ENCODE results near the gene HORMAD2. TPM values are rescaled to one million over a fixed set of nuclear protein-coding genes. Genes with fewer than 3 reads are reported as not detected.

HORMAD2 gene
- total RNA-seq, 1 donor from 2014 or later: not detected

- Mint-ChIP-seq H3K27me3 (ENCODE audit: unreplicated experiment) (no peaks in the 10 kb centered on the region), H3K27ac (ENCODE audit: unreplicated experiment) (no peak overlapping the region), H3K4me1 (ENCODE audit: unreplicated experiment) (peaks cover 39% of the 10 kb centered on the region), H3K9me3 (ENCODE audit: unreplicated experiment) (no peaks in the 10 kb centered on the region), H3K4me3 (ENCODE audit: unreplicated experiment) (no peak overlapping the region), H3K36me3 (ENCODE audit: unreplicated experiment) (peaks cover under 1% of the 10 kb centered on the region)
- TF ChIP-seq CTCF (IDR thresholded peaks at IDR 0.05): no peak
- DNase-seq (ENCODE audit: extremely low spot score, unreplicated experiment): no peak
Measured at GRCh38 chr22:30187094-30187493, 106.8 kb downstream of the HORMAD2 start.

GRCh38 chr22:30187529-30188407 lies 107.5 kb downstream of the HORMAD2 start:
- H3K9me3 Mint-ChIP-seq (ENCODE audit: unreplicated experiment): no peaks in the 10 kb centered on the region
- no peak for TF ChIP-seq CTCF (IDR thresholded peaks at IDR 0.05)
- DNase-seq (ENCODE audit: extremely low spot score, unreplicated experiment): no peak
- peaks cover 40% of the 10 kb centered on the region for H3K4me1 Mint-ChIP-seq (ENCODE audit: unreplicated experiment)
- no peak overlapping the region for H3K4me3 Mint-ChIP-seq (ENCODE audit: unreplicated experiment)
- H3K36me3 Mint-ChIP-seq (ENCODE audit: unreplicated experiment): peaks cover 2% of the 10 kb centered on the region
- H3K27me3 Mint-ChIP-seq (ENCODE audit: unreplicated experiment): no peaks in the 10 kb centered on the region
- H3K27ac Mint-ChIP-seq (ENCODE audit: unreplicated experiment): no peak overlapping the region

- no peak overlapping the region for H3K4me3 Mint-ChIP-seq (ENCODE audit: unreplicated experiment)
- DNase-seq (ENCODE audit: extremely low spot score, unreplicated experiment): no peak
- no peak for TF ChIP-seq CTCF (IDR thresholded peaks at IDR 0.05)
- peaks cover 29% of the 10 kb centered on the region for H3K4me1 Mint-ChIP-seq (ENCODE audit: unreplicated experiment)
- H3K27me3 Mint-ChIP-seq (ENCODE audit: unreplicated experiment): no peaks in the 10 kb centered on the region
- H3K9me3 Mint-ChIP-seq (ENCODE audit: unreplicated experiment): no peaks in the 10 kb centered on the region
- peaks cover 2% of the 10 kb centered on the region for H3K36me3 Mint-ChIP-seq (ENCODE audit: unreplicated experiment)
- H3K27ac Mint-ChIP-seq (ENCODE audit: unreplicated experiment): no peak overlapping the region
Measured at GRCh38 chr22:30188911-30189310, 108.6 kb downstream of the HORMAD2 start.

GRCh38 chr22:30190574-30190973 lies 110.3 kb downstream of the HORMAD2 start:
- DNase-seq (ENCODE audit: extremely low spot score, unreplicated experiment): no peak
- H3K4me3 Mint-ChIP-seq (ENCODE audit: unreplicated experiment): no peak overlapping the region
- no peaks in the 10 kb centered on the region for H3K9me3 Mint-ChIP-seq (ENCODE audit: unreplicated experiment)
- no peak for TF ChIP-seq CTCF (IDR thresholded peaks at IDR 0.05)
- H3K27me3 Mint-ChIP-seq (ENCODE audit: unreplicated experiment): no peaks in the 10 kb centered on the region
- H3K27ac Mint-ChIP-seq (ENCODE audit: unreplicated experiment): no peak overlapping the region
- peaks cover 36% of the 10 kb centered on the region for H3K4me1 Mint-ChIP-seq (ENCODE audit: unreplicated experiment)
- H3K36me3 Mint-ChIP-seq (ENCODE audit: unreplicated experiment): peaks cover 4% of the 10 kb centered on the region

- TF ChIP-seq CTCF (IDR thresholded peaks at IDR 0.05): no peak
- Mint-ChIP-seq H3K4me1 (ENCODE audit: unreplicated experiment) (peaks cover 38% of the 10 kb centered on the region), H3K27me3 (ENCODE audit: unreplicated experiment) (no peaks in the 10 kb centered on the region), H3K27ac (ENCODE audit: unreplicated experiment) (peak overlapping the region; percentile 54), H3K4me3 (ENCODE audit: unreplicated experiment) (no peak overlapping the region), H3K9me3 (ENCODE audit: unreplicated experiment) (no peaks in the 10 kb centered on the region), H3K36me3 (ENCODE audit: unreplicated experiment) (peaks cover 4% of the 10 kb centered on the region)
- no peak for DNase-seq (ENCODE audit: extremely low spot score, unreplicated experiment)
Measured at GRCh38 chr22:30191040-30191701, 110.9 kb downstream of the HORMAD2 start.

Data from osteocyte (in vitro differentiated cells).